GM12865 (cell line): ENCODE measurements around the gene PPID.
"Not testable (repeated sequence)": the region's sequence is repeated elsewhere in the genome, so short reads cannot be mapped to it uniquely, and the experiment has no call there.

Source experiments
- DNase-seq: peaks from one replicate; pipeline ENCODE4 v3.0.0; 2010; ENCODE audit warnings: low read depth
- H3K4me3 ChIP-seq: 2 replicates; pipeline ENCODE4 v1.5.1; 2011; ENCODE audit warnings: mild to moderate bottlenecking, low read depth, low read length, control low read depth
- CTCF ChIP-seq: IDR thresholded peaks from 2 replicates; pipeline ENCODE4 v1.5.1; 2011; ENCODE audit warnings: low read length, control low read depth, low read depth, inconsistent platforms; ENCODE audit not compliant: insufficient read depth; ENCODE audit errors: missing control alignments

PPID gene

DNA sequence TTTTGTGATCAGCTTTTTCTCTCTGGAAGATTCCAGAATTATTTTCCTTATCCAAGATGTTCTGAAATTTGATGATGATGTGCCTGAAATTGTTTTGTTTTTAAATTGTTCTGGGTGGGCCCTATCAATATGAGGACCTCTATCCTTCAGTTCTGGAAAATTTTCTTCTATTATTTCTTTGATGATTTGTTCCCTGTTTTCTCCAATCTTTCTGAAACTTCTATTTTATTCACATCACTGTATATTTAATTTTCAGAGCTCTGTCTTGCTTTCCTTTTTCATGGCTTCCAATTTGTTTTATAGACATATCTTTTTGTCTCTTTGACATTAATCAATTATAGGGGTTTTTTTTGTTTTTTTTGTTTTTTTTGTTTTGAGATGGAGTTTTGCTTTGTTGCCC lies 33.4 kb upstream of the PPID start:
- TF ChIP-seq CTCF: no peak
- no peak overlapping the region for H3K4me3 ChIP-seq
- no peak for DNase-seq

DNA sequence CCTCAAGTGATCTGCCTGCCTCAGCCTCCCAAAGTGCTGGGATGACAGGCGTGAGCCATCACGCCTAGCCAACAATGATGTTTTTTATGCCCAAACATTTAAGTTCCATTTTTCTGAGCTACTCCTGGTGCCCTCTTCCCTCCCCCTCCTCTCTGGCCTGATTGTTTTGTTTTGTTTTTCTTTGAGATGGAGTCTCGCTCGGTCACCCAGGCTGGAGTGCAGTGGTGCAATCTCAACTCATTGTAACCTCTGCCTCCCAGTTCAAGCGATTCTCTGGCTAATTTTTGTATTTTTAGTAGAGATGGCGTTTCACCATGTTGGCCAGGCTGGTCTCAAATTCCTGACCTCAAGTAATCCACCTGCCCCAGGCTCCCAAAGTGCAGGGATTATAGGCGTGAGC lies 32.6 kb upstream of the PPID start:
- not testable (repeated sequence) for H3K4me3 ChIP-seq, DNase-seq

GRCh38 chr4:158754385-158755180 lies 31.4 kb upstream of the PPID start:
- DNase-seq: no peak
- TF ChIP-seq CTCF: no peak
- H3K4me3 ChIP-seq: no peak overlapping the region

DNA sequence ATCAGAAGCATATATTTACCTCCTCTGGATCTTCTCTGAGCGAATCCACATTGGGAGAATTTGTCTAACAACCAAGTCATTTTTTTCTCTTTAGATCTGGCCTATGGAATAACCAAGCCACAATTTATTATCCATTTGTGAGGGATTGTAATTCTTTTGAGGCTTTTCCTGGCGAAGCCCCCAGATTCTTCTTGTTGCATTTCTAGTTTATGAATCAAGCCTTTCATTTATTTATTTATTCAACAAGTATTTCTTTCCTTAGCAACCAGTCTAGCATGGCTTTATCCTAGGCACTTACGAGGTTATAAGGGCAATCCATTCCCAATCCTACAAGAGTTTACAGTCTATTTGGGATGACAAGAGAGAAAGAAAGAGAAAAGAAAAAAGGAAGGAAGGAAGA lies 27.2 kb upstream of the PPID start:
- no peak overlapping the region for H3K4me3 ChIP-seq
- DNase-seq: no peak
- no peak for TF ChIP-seq CTCF

DNA sequence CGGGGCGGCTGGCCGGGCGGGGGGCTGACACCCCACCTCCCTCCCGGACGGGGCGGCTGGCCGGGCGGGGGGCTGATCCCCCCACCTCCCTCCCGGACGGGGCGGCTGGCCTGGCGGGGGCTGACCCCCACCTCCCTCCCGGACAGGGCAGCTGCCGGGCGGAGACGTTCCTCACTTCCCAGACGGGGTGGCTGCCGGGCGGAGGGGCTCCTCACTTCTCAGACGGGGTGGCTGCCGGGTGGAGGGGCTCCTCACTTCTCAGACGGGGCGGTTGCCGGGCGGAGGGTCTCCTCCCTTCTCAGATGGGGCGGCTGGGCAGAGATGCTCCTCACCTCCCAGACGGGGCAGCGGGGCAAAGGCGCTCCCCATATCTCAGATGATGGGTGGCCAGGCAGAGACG lies 23.3 kb upstream of the PPID start:
- H3K4me3 ChIP-seq, DNase-seq: not testable (repeated sequence)

GRCh38 chr4:158741326-158742021 lies 18.3 kb upstream of the PPID start:
- TF ChIP-seq CTCF: no peak
- H3K4me3 ChIP-seq: no peak overlapping the region
- DNase-seq: no peak

- no peak for TF ChIP-seq CTCF
- no peak for DNase-seq
These were observed 16.4 kb upstream of the PPID start for GRCh38 chr4:158739600-158739999.

DNA sequence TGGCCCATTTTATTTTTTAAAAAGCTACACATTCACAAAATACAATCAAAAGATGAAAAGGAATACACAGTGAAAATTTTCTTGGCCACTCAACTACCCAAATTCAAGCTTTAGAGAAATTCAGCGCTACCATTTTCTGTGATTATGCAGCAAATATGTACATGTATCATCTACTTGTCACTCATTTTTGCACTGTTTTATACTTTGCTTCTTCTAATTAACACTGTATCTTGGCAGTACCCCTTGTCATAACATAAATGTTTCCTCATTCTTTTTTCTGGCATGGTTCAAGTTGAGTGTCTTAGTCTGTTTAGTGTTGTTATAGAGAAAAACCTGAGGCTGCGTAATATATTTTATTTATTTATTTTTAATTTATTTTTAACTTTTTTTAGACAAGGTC lies 15.7 kb upstream of the PPID start:
- TF ChIP-seq CTCF: no peak
- DNase-seq: no peak
- H3K4me3 ChIP-seq: no peak overlapping the region

More at GRCh38 chr4:158739600-158739999, 16.4 kb upstream of the PPID start:
- no peak overlapping the region for H3K4me3 ChIP-seq
